ENCODE measurements around the gene BAIAP2L2.

DNA sequence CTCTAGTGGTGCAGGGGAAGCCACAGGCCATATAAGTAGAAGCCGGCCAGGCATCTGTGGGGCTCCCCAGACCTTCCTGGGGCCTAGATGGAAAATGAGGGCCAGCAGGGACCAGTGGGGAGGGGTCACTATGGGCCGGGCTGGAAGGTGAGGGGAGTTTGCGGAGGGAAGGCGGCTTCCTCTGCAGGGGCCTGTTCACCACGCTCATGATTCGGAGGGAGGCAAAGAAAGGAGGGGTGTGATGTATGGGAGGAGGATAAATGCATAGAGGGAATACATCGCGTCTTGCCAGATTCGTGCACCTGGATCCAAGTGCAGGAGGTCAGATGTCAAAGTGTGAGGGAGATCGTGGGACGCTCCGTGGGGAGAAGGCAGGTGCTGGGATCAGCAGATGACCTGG, 33.4 kb downstream of the BAIAP2L2 start:
- TF ChIP-seq, protein P1, sequence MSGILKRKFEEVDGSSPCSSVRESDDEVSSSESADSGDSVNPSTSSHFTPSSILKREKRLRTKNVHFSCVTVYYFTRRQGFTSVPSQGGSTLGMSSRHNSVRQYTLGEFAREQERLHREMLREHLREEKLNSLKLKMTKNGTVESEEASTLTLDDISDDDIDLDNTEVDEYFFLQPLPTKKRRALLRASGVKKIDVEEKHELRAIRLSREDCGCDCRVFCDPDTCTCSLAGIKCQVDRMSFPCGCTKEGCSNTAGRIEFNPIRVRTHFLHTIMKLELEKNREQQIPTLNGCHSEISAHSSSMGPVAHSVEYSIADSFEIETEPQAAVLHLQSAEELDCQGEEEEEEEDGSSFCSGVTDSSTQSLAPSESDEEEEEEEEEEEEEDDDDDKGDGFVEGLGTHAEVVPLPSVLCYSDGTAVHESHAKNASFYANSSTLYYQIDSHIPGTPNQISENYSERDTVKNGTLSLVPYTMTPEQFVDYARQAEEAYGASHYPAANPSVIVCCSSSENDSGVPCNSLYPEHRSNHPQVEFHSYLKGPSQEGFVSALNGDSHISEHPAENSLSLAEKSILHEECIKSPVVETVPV (CRISPR knock-in tag; IDR thresholded peaks at IDR 0.05) = no peak
- TF ChIP-seq, protein P2, sequence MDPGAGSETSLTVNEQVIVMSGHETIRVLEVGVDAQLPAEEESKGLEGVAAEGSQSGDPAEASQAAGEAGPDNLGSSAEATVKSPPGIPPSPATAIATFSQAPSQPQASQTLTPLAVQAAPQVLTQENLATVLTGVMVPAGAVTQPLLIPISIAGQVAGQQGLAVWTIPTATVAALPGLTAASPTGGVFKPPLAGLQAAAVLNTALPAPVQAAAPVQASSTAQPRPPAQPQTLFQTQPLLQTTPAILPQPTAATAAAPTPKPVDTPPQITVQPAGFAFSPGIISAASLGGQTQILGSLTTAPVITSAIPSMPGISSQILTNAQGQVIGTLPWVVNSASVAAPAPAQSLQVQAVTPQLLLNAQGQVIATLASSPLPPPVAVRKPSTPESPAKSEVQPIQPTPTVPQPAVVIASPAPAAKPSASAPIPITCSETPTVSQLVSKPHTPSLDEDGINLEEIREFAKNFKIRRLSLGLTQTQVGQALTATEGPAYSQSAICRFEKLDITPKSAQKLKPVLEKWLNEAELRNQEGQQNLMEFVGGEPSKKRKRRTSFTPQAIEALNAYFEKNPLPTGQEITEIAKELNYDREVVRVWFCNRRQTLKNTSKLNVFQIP (CRISPR knock-in tag; IDR thresholded peaks at IDR 0.05; ENCODE audit: borderline replicate concordance, low read depth) = no peak
- TF ChIP-seq, protein P3, sequence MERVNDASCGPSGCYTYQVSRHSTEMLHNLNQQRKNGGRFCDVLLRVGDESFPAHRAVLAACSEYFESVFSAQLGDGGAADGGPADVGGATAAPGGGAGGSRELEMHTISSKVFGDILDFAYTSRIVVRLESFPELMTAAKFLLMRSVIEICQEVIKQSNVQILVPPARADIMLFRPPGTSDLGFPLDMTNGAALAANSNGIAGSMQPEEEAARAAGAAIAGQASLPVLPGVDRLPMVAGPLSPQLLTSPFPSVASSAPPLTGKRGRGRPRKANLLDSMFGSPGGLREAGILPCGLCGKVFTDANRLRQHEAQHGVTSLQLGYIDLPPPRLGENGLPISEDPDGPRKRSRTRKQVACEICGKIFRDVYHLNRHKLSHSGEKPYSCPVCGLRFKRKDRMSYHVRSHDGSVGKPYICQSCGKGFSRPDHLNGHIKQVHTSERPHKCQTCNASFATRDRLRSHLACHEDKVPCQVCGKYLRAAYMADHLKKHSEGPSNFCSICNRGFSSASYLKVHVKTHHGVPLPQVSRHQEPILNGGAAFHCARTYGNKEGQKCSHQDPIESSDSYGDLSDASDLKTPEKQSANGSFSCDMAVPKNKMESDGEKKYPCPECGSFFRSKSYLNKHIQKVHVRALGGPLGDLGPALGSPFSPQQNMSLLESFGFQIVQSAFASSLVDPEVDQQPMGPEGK (CRISPR knock-in tag; IDR thresholded peaks at IDR 0.05; ENCODE audit: borderline replicate concordance) = no peak
- TF ChIP-seq ZNF70 (CRISPR knock-in tag; IDR thresholded peaks at IDR 0.05) (no peak), ESRRG (CRISPR knock-in tag; IDR thresholded peaks at IDR 0.05) (no peak), ISL1 (CRISPR knock-in tag; IDR thresholded peaks at IDR 0.05) (no peak)
- TF ChIP-seq, protein P4, sequence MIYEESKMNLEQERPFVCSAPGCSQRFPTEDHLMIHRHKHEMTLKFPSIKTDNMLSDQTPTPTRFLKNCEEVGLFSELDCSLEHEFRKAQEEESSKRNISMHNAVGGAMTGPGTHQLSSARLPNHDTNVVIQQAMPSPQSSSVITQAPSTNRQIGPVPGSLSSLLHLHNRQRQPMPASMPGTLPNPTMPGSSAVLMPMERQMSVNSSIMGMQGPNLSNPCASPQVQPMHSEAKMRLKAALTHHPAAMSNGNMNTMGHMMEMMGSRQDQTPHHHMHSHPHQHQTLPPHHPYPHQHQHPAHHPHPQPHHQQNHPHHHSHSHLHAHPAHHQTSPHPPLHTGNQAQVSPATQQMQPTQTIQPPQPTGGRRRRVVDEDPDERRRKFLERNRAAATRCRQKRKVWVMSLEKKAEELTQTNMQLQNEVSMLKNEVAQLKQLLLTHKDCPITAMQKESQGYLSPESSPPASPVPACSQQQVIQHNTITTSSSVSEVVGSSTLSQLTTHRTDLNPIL (CRISPR knock-in tag; IDR thresholded peaks at IDR 0.05; ENCODE audit: low read depth) = no peak

Measured in SK-N-SH treated with all-trans-retinoic acid at 6 μM for 48 hours (cell line).